Neuronal stem cell (in vitro differentiated cells): ENCODE measurements around the gene ZSWIM5.

Experiments
- DNase-seq: peaks from one replicate; pipeline ENCODE4 v3.0.0-alpha.2; 2013; ENCODE audit warnings: low spot score
- H2AFZ ChIP-seq: one replicate; pipeline ENCODE4 v1.6.1; 2013; ENCODE audit warnings: mild to moderate bottlenecking, low read length, inconsistent platforms
- H2AK5ac ChIP-seq: 2 replicates; pipeline ENCODE4 v1.6.1; 2013; ENCODE audit warnings: low read depth, mild to moderate bottlenecking, inconsistent platforms, low read length, moderate library complexity, mixed read lengths
- H2BK120ac ChIP-seq: 2 replicates; pipeline ENCODE4 v1.6.1; 2013; ENCODE audit warnings: low read depth, mild to moderate bottlenecking, inconsistent platforms, low read length, moderate library complexity, mixed read lengths
- H2BK12ac ChIP-seq: one replicate; pipeline ENCODE4 v1.6.1; 2013; ENCODE audit warnings: low read length, inconsistent platforms
- H2BK15ac ChIP-seq: 2 replicates; pipeline ENCODE4 v1.6.1; 2013; ENCODE audit warnings: mild to moderate bottlenecking, low read length, inconsistent platforms, mixed read lengths
- H2BK5ac ChIP-seq: one replicate; pipeline ENCODE4 v1.6.1; 2013; ENCODE audit warnings: inconsistent platforms, mild to moderate bottlenecking, low read length, moderate library complexity
- H3K14ac ChIP-seq: one replicate; pipeline ENCODE4 v1.6.1; 2013; ENCODE audit warnings: low read length, inconsistent platforms
- H3K18ac ChIP-seq: 2 replicates; pipeline ENCODE4 v1.6.1; 2013; ENCODE audit warnings: low read length, inconsistent platforms
- H3K23ac ChIP-seq: 2 replicates; pipeline ENCODE4 v1.6.1; 2013; ENCODE audit warnings: low read depth, mild to moderate bottlenecking, mixed read lengths, low read length, inconsistent platforms; ENCODE audit not compliant: poor library complexity
- H3K27ac ChIP-seq: replicated peaks from 3 replicates; pipeline ENCODE4 v1.5.1; 2013; ENCODE audit warnings: low read length, inconsistent platforms
- H3K27me3 ChIP-seq, 3 experiments: 2 replicates each; pipeline ENCODE4 v1.6.1; 2013; ENCODE audit warnings: low read length in 3 of 3, mild to moderate bottlenecking in 2 of 3, inconsistent platforms in 1 of 3, low read depth in 1 of 3, mixed read lengths in 1 of 3, moderate library complexity in 1 of 3; ENCODE audit not compliant: control insufficient read depth in 3 of 3, insufficient read depth in 3 of 3
- H3K36me3 ChIP-seq, 2 donors: replicated peaks in 1 of 2; 2 replicates each; pipeline ENCODE4 v1.6.1; 2013; ENCODE audit warnings: low read length in 2 of 2; ENCODE audit not compliant: control insufficient read depth in 2 of 2, insufficient read depth in 2 of 2
- H3K4ac ChIP-seq: 2 replicates; pipeline ENCODE4 v1.6.1; 2013; ENCODE audit warnings: inconsistent platforms, mild to moderate bottlenecking, low read length, moderate library complexity
- H3K4me1 ChIP-seq, 2 donors: 1 replicate in 1 of 2; 2 replicates in 1 of 2; pipeline ENCODE4 v1.6.1; 2013; ENCODE audit warnings: low read length in 2 of 2, low read depth in 1 of 2; ENCODE audit not compliant: control insufficient read depth in 2 of 2, insufficient read depth in 1 of 2
- H3K4me2 ChIP-seq: one replicate; pipeline ENCODE4 v1.6.1; 2013; ENCODE audit warnings: mild to moderate bottlenecking, low read length, inconsistent platforms; ENCODE audit not compliant: insufficient read depth, poor library complexity, severe bottlenecking
- H3K4me3 ChIP-seq, 2 donors: 2 replicates each; pipeline ENCODE4 v1.5.1; 2013; ENCODE audit warnings: low read length in 2 of 2, mild to moderate bottlenecking in 2 of 2, inconsistent platforms in 1 of 2, moderate library complexity in 1 of 2
- H3K79me1 ChIP-seq: one replicate; pipeline ENCODE4 v1.6.1; 2013; ENCODE audit warnings: low read depth, mild to moderate bottlenecking, inconsistent platforms, low read length, moderate library complexity
- H3K9ac ChIP-seq: one replicate; pipeline ENCODE4 v1.6.1; 2013; ENCODE audit warnings: mild to moderate bottlenecking, low read depth, low read length, inconsistent platforms; ENCODE audit not compliant: poor library complexity
- H3K9me3 ChIP-seq, 2 donors: replicated peaks in 1 of 2; 2 replicates each; pipeline versions ENCODE3 to v1.6.1; 2013; ENCODE audit warnings: low read length in 2 of 2, mild to moderate bottlenecking in 2 of 2, inconsistent platforms in 1 of 2, low read depth in 1 of 2, mixed read lengths in 1 of 2, moderate library complexity in 1 of 2; ENCODE audit not compliant: control insufficient read depth in 2 of 2, insufficient read depth in 1 of 2
- H4K8ac ChIP-seq: one replicate; pipeline ENCODE4 v1.6.1; 2013; ENCODE audit warnings: low read depth, mild to moderate bottlenecking, inconsistent platforms, low read length, moderate library complexity
- H4K91ac ChIP-seq: one replicate; pipeline ENCODE4 v1.6.1; 2013; ENCODE audit warnings: low read length, low read depth, mild to moderate bottlenecking, inconsistent platforms; ENCODE audit not compliant: poor library complexity
- WGBS, 2 donors: extraction: QIAGEN DNeasy Blood & Tissue Kit; methylation state at CpG; one replicate each; pipeline ENCODE4 v1.1.7; 2013; ENCODE audit warnings: missing lambda C conversion rate in 2 of 2, mixed read lengths in 1 of 2; ENCODE audit not compliant: insufficient read length in 2 of 2, insufficient replicate concordance in 1 of 2; ENCODE audit errors: extremely low coverage in 2 of 2; 5-methylcytosine and 5-hydroxymethylcytosine counted together

Gene ZSWIM5

DNA sequence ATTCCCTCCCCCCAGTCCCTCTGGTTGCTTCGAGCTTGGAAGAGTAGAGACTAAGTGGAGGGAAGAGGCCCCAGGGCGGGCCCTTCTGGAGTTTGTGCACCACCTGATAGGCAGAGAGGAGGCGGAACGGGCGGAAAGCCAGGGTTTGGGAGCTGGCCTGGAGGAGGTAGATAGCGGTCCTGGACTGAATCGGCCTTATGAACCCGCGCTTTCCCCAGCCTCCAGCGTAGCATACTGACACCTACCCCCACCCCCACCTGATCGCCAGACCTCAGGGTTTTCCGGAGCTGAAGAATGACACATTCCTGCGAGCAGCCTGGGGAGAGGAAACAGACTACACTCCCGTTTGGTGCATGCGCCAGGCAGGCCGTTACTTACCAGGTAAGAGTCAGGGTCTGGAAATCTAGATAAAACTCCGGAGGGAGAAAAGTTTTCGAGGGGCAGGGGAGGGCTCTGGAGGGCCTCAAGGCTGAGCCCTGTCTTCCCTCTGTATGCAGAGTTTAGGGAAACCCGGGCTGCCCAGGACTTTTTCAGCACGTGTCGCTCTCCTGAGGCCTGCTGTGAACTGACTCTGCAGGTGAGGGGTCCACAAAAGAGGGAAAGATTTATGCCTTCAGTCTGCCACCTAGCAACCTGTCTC is 193.6 kb downstream of the ZSWIM5 start:
- H2BK12ac ChIP-seq: no peak overlapping the region
- H3K4me1 ChIP-seq: peaks cover 12 to 15% of the 10 kb centered on the region in 2 donors
- no peak overlapping the region for H3K4ac ChIP-seq
- no peak overlapping the region for H2AK5ac ChIP-seq
- peaks cover 6 to 41% of the 10 kb centered on the region in 2 donors for H3K36me3 ChIP-seq
- H3K79me1 ChIP-seq: peaks cover 2% of the 10 kb centered on the region
- H2AFZ ChIP-seq: peak overlapping the region; percentile 84
- H3K9me3 ChIP-seq: no peaks in the 10 kb centered on the region
- no peak overlapping the region for H4K91ac ChIP-seq
- no peak overlapping the region for H3K18ac ChIP-seq
- DNase-seq: peak; percentile 27
- H3K9ac ChIP-seq: peak overlapping the region; percentile 54
- WGBS, 2 donors: no CpG with 5 or more reads among the region's 21 CpGs
- peak overlapping the region; percentile 70 for H3K4me2 ChIP-seq
- no peak overlapping the region for H3K27ac ChIP-seq
- H3K27me3 ChIP-seq: no peaks in the 10 kb centered on the region
- no peak overlapping the region for H2BK5ac ChIP-seq
- H2BK120ac ChIP-seq: no peak overlapping the region
- H3K23ac ChIP-seq: no peak overlapping the region
- no peak overlapping the region for H2BK15ac ChIP-seq
- H3K4me3 ChIP-seq: peak overlapping the region; percentile 71 to 74
- H3K14ac ChIP-seq: no peak overlapping the region
- H4K8ac ChIP-seq: no peak overlapping the region

- peak within 1 kb of the TSS; percentile 20 for H3K23ac ChIP-seq
- no peak within 1 kb of the TSS for H2BK15ac ChIP-seq
- H3K9me3 ChIP-seq: no peaks in the 10 kb centered on the region
- no peak within 1 kb of the TSS for H3K4ac ChIP-seq
- peak within 1 kb of the TSS; percentile 71 to 94 for H3K4me3 ChIP-seq
- no peak within 1 kb of the TSS for H4K8ac ChIP-seq
- H3K27ac ChIP-seq: no peak within 1 kb of the TSS
- H3K27me3 ChIP-seq: no peaks in the 10 kb centered on the region
- peaks cover 12 to 15% of the 10 kb centered on the region in 2 donors for H3K4me1 ChIP-seq
- no peak within 1 kb of the TSS for H3K14ac ChIP-seq
- no peak within 1 kb of the TSS for H2BK120ac ChIP-seq
- peak within 1 kb of the TSS; percentile 84 for H2AFZ ChIP-seq
- H3K4me2 ChIP-seq: peak within 1 kb of the TSS; percentile 97
- DNase-seq: peak; percentile 91
- no peak within 1 kb of the TSS for H2AK5ac ChIP-seq
- WGBS, 2 donors: no CpG with 5 or more reads among the region's 21 CpGs
- H3K79me1 ChIP-seq: peaks cover 2% of the 10 kb centered on the region
- peaks cover 11 to 49% of the 10 kb centered on the region in 2 donors for H3K36me3 ChIP-seq
- H2BK5ac ChIP-seq: no peak within 1 kb of the TSS
- H2BK12ac ChIP-seq: no peak within 1 kb of the TSS
- peak within 1 kb of the TSS; percentile 71 for H3K9ac ChIP-seq
- peak within 1 kb of the TSS; percentile 41 for H3K18ac ChIP-seq
- H4K91ac ChIP-seq: no peak within 1 kb of the TSS
Observed at GRCh38 chr1:45011837-45012638, 194.4 kb downstream of the ZSWIM5 start, which contains the start of gene UROD. Gene UROD, plus strand, starts transcription at chr1:45012254. Its CDS starts 12 bp downstream, at chr1:45012266.

DNA sequence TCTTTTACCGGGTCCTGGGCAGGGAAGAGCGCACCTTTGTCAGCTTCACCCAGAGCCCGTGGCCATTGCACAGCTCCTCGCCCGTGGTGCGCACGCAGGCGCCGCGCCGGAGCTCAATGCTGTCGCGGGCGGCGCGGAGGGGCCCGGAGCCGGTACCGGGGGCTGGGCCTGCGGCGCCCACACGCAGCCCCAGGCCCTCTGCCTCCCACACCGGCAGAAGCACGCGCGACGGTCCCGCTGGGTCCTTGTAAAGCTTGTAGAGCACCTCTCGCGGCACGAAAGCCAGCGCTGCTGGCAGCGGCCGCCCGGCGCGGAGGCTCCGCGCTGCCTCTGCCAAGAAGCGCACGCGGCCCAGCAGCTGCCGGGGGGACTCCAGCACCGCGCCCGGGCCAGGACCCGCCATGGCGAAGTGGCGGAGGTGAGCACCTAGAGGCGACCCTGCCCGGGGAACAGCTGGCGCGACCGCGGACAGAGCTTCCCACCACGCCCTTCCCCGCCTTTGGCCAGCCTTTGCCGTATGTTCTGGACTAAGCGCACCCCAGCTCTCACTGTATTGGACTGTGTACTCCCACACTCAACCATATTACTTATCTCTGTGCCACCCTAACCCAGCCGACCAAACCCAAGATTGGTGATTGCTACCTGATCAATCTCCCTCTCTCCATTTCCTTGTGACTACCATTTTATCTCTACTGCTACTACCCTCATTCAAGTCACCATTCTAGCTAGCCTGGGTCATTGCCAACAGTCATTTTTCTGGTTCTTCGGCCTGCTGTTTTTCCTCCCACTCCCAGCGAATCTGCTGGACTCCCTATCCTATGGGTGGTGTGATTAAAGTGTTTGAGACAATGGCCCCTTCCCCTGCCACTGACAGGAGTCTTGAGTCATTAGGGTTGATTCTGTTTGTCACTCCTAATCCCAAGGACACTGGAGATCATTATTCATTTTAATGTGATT is 195.3 kb downstream of the ZSWIM5 start, which contains the start of gene HECTD3:
TSS of gene HECTD3 (minus strand) at position 470 of the 957 bp plus-strand sequence. CDS start at position 403, 67 bp downstream.
- Histone ChIP-seq H3K79me1 (peaks cover 2% of the 10 kb centered on the region), H3K23ac (peak within 1 kb of the TSS; percentile 20), H3K18ac (peak within 1 kb of the TSS; percentile 41), H3K9ac (peak within 1 kb of the TSS; percentile 71), H4K91ac (no peak within 1 kb of the TSS), H2BK5ac (no peak within 1 kb of the TSS), H3K4me3 (peak within 1 kb of the TSS; percentile 71 to 94), H3K4ac (no peak within 1 kb of the TSS), H3K27ac (no peak within 1 kb of the TSS), H2AK5ac (peak within 1 kb of the TSS; percentile 23), H3K4me2 (peak within 1 kb of the TSS; percentile 97), H4K8ac (no peak within 1 kb of the TSS), H3K27me3 (no peaks in the 10 kb centered on the region), H3K9me3 (no peaks in the 10 kb centered on the region), H3K36me3 (peaks cover 14 to 55% of the 10 kb centered on the region in 2 donors), H2BK15ac (no peak within 1 kb of the TSS), H2BK120ac (no peak within 1 kb of the TSS), H2AFZ (peak within 1 kb of the TSS; percentile 84), H3K4me1 (peaks cover 12 to 15% of the 10 kb centered on the region in 2 donors), H2BK12ac (no peak within 1 kb of the TSS), H3K14ac (no peak within 1 kb of the TSS)
- peak; percentile 56 for DNase-seq
- WGBS, 2 donors: no CpG with 5 or more reads among the region's 62 CpGs
